Adrenal gland (tissue), 5 donors: ENCODE results near the gene BACH2.

Experiments
- CTCF ChIP-seq, 6 experiments: fragments of 450-650 bp in 4 of 6; fragments of 200-600 bp in 2 of 6; sonication (generic) in 1 of 6; IDR thresholded peaks; 1 replicate in 5 of 6; 2 replicates in 1 of 6; pipeline versions ENCODE4 v1.5.1 to v1.8.0; 2016 to 2021; ENCODE audit warnings: antibody characterized with exemption in 6 of 6, mild to moderate bottlenecking in 2 of 6, moderate library complexity in 1 of 6
- POLR2A ChIP-seq, 2 donors: fragments of 450-650 bp; IDR thresholded peaks; one replicate each; pipeline ENCODE4 v1.6.1; 2017; ENCODE audit warnings: antibody characterized with exemption in 2 of 2, mild to moderate bottlenecking in 2 of 2, moderate library complexity in 1 of 2
- donor health status: DM: no; HTN: no; CAD: no.

- TF ChIP-seq CTCF (IDR thresholded peaks at IDR 0.05) (no peak), POLR2A (IDR thresholded peaks at IDR 0.05) (no peak)
Observed at GRCh38 chr6:90314514-90314913, 17.9 kb upstream of the BACH2 start.
